WTC11 (cell line): Measurements from ENCODE around the gene NDUFV1.
"Not testable (repeated sequence)": the region's sequence is repeated elsewhere in the genome, so short reads cannot be mapped to it uniquely, and the experiment has no call there.

Source experiments
- ATF6 ChIP-seq: sonication (generic); formaldehyde crosslinking; IDR thresholded peaks from 2 replicates; pipeline ENCODE4 v1.8.1; 2023; ENCODE audit warnings: mild to moderate bottlenecking, missing genetic modification reagents
- TCF7 ChIP-seq: sonication (generic); formaldehyde crosslinking; IDR thresholded peaks from 2 replicates; pipeline ENCODE4 v1.8.0; 2022; ENCODE audit warnings: mild to moderate bottlenecking, low read depth, missing genetic modification reagents, moderate library complexity
- TF ChIP-seq, protein P1 (sequence below): fragments of 200-600 bp; IDR thresholded peaks from 2 replicates; pipeline ENCODE4 v1.8.0; 2022; ENCODE audit warnings: antibody characterized with exemption
- TF ChIP-seq, protein P2 (sequence below): sonication (generic); formaldehyde crosslinking; IDR thresholded peaks from 2 replicates; pipeline ENCODE4 v1.8.1; 2023; ENCODE audit warnings: mild to moderate bottlenecking, missing genetic modification reagents, moderate library complexity

DNA sequence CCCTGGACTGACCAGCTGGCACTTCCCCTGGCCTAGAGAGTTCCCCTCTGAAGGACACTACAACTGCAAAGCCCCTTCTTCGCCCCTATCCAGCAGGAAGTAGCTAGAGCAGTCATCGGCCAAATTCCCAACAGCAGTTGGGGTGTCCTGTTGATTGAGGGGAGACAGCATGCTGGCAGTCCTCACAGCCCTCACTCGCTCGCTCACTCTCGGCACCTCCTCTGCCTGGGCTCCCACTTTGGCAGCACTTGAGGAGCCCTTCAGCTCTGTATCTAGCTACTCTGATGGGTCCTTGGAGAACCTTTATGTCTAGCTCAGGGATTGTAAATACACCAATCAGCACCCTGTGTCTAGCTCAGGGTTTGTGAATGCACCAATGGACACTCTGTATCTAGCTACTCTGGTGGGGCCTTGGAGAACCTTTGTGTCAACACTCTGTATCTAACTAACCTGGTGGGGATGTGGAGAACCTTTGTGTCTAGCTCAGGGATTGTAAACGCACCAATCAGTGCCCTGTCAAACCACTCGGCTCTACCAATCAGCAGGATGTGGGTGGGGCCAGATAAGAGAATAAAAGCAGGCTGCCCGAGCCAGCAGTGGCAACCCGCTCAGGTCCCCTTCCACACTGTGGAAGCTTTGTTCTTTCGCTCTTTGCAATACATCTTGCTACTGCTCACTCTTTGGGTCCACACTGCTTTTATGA is 19.5 kb downstream of the NDUFV1 start:
- TF ChIP-seq, protein P1, sequence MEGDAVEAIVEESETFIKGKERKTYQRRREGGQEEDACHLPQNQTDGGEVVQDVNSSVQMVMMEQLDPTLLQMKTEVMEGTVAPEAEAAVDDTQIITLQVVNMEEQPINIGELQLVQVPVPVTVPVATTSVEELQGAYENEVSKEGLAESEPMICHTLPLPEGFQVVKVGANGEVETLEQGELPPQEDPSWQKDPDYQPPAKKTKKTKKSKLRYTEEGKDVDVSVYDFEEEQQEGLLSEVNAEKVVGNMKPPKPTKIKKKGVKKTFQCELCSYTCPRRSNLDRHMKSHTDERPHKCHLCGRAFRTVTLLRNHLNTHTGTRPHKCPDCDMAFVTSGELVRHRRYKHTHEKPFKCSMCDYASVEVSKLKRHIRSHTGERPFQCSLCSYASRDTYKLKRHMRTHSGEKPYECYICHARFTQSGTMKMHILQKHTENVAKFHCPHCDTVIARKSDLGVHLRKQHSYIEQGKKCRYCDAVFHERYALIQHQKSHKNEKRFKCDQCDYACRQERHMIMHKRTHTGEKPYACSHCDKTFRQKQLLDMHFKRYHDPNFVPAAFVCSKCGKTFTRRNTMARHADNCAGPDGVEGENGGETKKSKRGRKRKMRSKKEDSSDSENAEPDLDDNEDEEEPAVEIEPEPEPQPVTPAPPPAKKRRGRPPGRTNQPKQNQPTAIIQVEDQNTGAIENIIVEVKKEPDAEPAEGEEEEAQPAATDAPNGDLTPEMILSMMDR, result not testable (repeated sequence)
- TF ChIP-seq, protein P2, sequence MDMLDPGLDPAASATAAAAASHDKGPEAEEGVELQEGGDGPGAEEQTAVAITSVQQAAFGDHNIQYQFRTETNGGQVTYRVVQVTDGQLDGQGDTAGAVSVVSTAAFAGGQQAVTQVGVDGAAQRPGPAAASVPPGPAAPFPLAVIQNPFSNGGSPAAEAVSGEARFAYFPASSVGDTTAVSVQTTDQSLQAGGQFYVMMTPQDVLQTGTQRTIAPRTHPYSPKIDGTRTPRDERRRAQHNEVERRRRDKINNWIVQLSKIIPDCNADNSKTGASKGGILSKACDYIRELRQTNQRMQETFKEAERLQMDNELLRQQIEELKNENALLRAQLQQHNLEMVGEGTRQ (CRISPR knock-in tag), result not testable (repeated sequence)
- not testable (repeated sequence) for TF ChIP-seq ATF6, TCF7 (CRISPR knock-in tag)
